H9 (cell line): Measurements from ENCODE around the gene PRMT2. TPM values are rescaled to one million over a fixed set of nuclear protein-coding genes. Genes with fewer than 3 reads are reported as not detected.

Experiments used
- DNase-seq: peaks from one replicate; pipeline ENCODE4 v3.0.0-alpha.2; 2017
- H2AFZ ChIP-seq: one replicate; pipeline ENCODE4 v1.6.1; 2013; ENCODE audit warnings: mild to moderate bottlenecking, low read length, control low read depth, moderate library complexity
- H2AK5ac ChIP-seq: 2 replicates; pipeline ENCODE4 v1.6.1; 2013; ENCODE audit warnings: low read length, control low read depth, mixed read lengths; ENCODE audit not compliant: insufficient read length
- H2BK120ac ChIP-seq: one replicate; pipeline ENCODE4 v1.6.1; 2013; ENCODE audit warnings: low read depth, mild to moderate bottlenecking, low read length, control low read depth, inconsistent platforms; ENCODE audit not compliant: poor library complexity, severe bottlenecking
- H2BK12ac ChIP-seq: 2 replicates; pipeline ENCODE4 v1.6.1; 2013; ENCODE audit warnings: low read length, control low read depth, mixed read lengths, low read depth; ENCODE audit not compliant: insufficient read length
- H2BK15ac ChIP-seq: 2 replicates; pipeline ENCODE4 v1.6.1; 2013; ENCODE audit warnings: low read depth, low read length, control low read depth
- H2BK20ac ChIP-seq: one replicate; pipeline ENCODE4 v1.6.1; 2013; ENCODE audit warnings: low read depth, mild to moderate bottlenecking, low read length, control low read depth, inconsistent platforms; ENCODE audit not compliant: poor library complexity, severe bottlenecking
- H2BK5ac ChIP-seq: 2 replicates; pipeline ENCODE4 v1.6.1; 2013; ENCODE audit warnings: low read length, control low read depth, mixed read lengths; ENCODE audit not compliant: insufficient read length
- H3K14ac ChIP-seq: 2 replicates; pipeline ENCODE4 v1.6.1; 2013; ENCODE audit warnings: low read length, control low read depth; ENCODE audit not compliant: insufficient read depth
- H3K18ac ChIP-seq: 2 replicates; pipeline ENCODE4 v1.6.1; 2013; ENCODE audit warnings: low read depth, mild to moderate bottlenecking, mixed read lengths, low read length, control low read depth; ENCODE audit not compliant: insufficient read length
- H3K23ac ChIP-seq: 2 replicates; pipeline ENCODE4 v1.6.1; 2013; ENCODE audit warnings: low read length, control low read depth, mixed read lengths, low read depth; ENCODE audit not compliant: insufficient read length
- H3K23me2 ChIP-seq: 2 replicates; pipeline ENCODE4 v1.6.1; 2013; ENCODE audit warnings: low read depth, mild to moderate bottlenecking, mixed read lengths, low read length, control low read depth; ENCODE audit not compliant: insufficient read length, poor library complexity, severe bottlenecking
- H3K27ac ChIP-seq: 2 replicates; pipeline ENCODE4 v1.5.1; 2013; ENCODE audit warnings: low read length, control low read depth, mixed read lengths, low read depth; ENCODE audit not compliant: insufficient read length
- H3K27me3 ChIP-seq: 2 replicates; pipeline ENCODE4 v1.6.1; 2013; ENCODE audit warnings: low read length, control low read depth, inconsistent platforms; ENCODE audit not compliant: insufficient read depth
- H3K4ac ChIP-seq: 2 replicates; pipeline ENCODE4 v1.6.1; 2013; ENCODE audit warnings: low read depth, mild to moderate bottlenecking, control low read depth, inconsistent platforms, low read length, moderate library complexity
- H3K4me1 ChIP-seq: 2 replicates; pipeline ENCODE4 v1.6.1; 2013; ENCODE audit warnings: low read length, control low read depth, inconsistent platforms; ENCODE audit not compliant: insufficient read depth
- H3K4me2 ChIP-seq: 2 replicates; pipeline ENCODE4 v1.6.1; 2013; ENCODE audit warnings: low read length, control low read depth, mixed read lengths; ENCODE audit not compliant: insufficient read length, insufficient read depth
- H3K56ac ChIP-seq: 2 replicates; pipeline ENCODE4 v1.6.1; 2013; ENCODE audit warnings: low read depth, mild to moderate bottlenecking, mixed read lengths, low read length, control low read depth; ENCODE audit not compliant: insufficient read length
- H3K79me1 ChIP-seq: 2 replicates; pipeline ENCODE4 v1.6.1; 2013; ENCODE audit warnings: low read depth, mild to moderate bottlenecking, moderate library complexity, low read length, control low read depth, inconsistent platforms; ENCODE audit not compliant: insufficient read depth, poor library complexity, severe bottlenecking
- H3K79me2 ChIP-seq: 2 replicates; pipeline ENCODE4 v1.6.1; 2013; ENCODE audit warnings: low read length, control low read depth, inconsistent platforms; ENCODE audit not compliant: insufficient read depth
- H3K9ac ChIP-seq: 2 replicates; pipeline ENCODE4 v1.6.1; 2013; ENCODE audit warnings: low read length, control low read depth, mixed read lengths; ENCODE audit not compliant: insufficient read length; ENCODE audit errors: extremely low read depth
- H3K9me3 ChIP-seq: one replicate; pipeline ENCODE4 v1.6.1; 2013; ENCODE audit warnings: low read depth, low read length, inconsistent platforms; ENCODE audit not compliant: control insufficient read depth
- H3T11ph ChIP-seq: one replicate; pipeline ENCODE4 v1.6.1; 2013; ENCODE audit warnings: mild to moderate bottlenecking, low read length, control low read depth, inconsistent platforms
- H4K20me1 ChIP-seq: one replicate; pipeline ENCODE4 v1.6.1; 2013; ENCODE audit not compliant: control insufficient read depth, insufficient read length, insufficient read depth
- H4K5ac ChIP-seq: 2 replicates; pipeline ENCODE4 v1.6.1; 2013; ENCODE audit warnings: low read depth, mild to moderate bottlenecking, mixed read lengths, low read length, control low read depth; ENCODE audit not compliant: insufficient read length
- H4K8ac ChIP-seq: replicated peaks from 2 replicates; pipeline ENCODE4 v1.6.1; 2013; ENCODE audit warnings: low read length, control low read depth, mixed read lengths, low read depth; ENCODE audit not compliant: insufficient read length
- H4K91ac ChIP-seq: 2 replicates; pipeline ENCODE4 v1.6.1; 2013; ENCODE audit warnings: low read depth, mild to moderate bottlenecking, moderate library complexity, mixed read lengths, low read length, control low read depth; ENCODE audit not compliant: insufficient read length
- H3K27ac Mint-ChIP-seq, 3 experiments: 2 replicates in 2 of 3; 3 replicates in 1 of 3; pipeline ENCODE4 v1.8.0; 2020 to 2021; ENCODE audit warnings: mixed read lengths in 3 of 3, mild to moderate bottlenecking in 1 of 3, moderate library complexity in 1 of 3
- H3K27me3 Mint-ChIP-seq: 2 replicates; pipeline ENCODE4 v1.8.0; 2021; ENCODE audit warnings: low read depth, mild to moderate bottlenecking, moderate library complexity, mixed read lengths
- H3K36me3 Mint-ChIP-seq, 3 experiments: 2 replicates in 2 of 3; 3 replicates in 1 of 3; pipeline ENCODE4 v1.8.0; 2020 to 2021; ENCODE audit warnings: low read depth in 3 of 3, mixed read lengths in 3 of 3; ENCODE audit not compliant: insufficient read depth in 1 of 3
- H3K4me1 Mint-ChIP-seq, 2 experiments: 2 replicates each; pipeline ENCODE4 v1.8.0; 2020; ENCODE audit warnings: mixed read lengths in 2 of 2
- H3K4me3 Mint-ChIP-seq, 2 experiments: 2 replicates in 1 of 2; 3 replicates in 1 of 2; pipeline ENCODE4 v1.8.0; 2020 to 2021; ENCODE audit warnings: mild to moderate bottlenecking in 2 of 2, mixed read lengths in 2 of 2, moderate library complexity in 1 of 2
- H3K9me3 Mint-ChIP-seq, 2 experiments: 2 replicates in 1 of 2; 3 replicates in 1 of 2; pipeline ENCODE4 v1.8.0; 2020; ENCODE audit warnings: mild to moderate bottlenecking in 2 of 2, mixed read lengths in 2 of 2, moderate library complexity in 1 of 2
- CTCF ChIP-seq: fragments of 200-600 bp; sonication (generic); conservative IDR thresholded peaks from 3 replicates; pipeline ENCODE4 v1.8.0; 2021; ENCODE audit warnings: antibody characterized with exemption, mild to moderate bottlenecking
- WGBS: extraction: QIAGEN DNeasy Blood & Tissue Kit; methylation state at CpG from one replicate; pipeline ENCODE4 v1.1.7; 2013; ENCODE audit warnings: missing lambda C conversion rate, low lambda C conversion rate, mixed read lengths; ENCODE audit not compliant: insufficient read length; ENCODE audit errors: extremely low coverage; 5-methylcytosine and 5-hydroxymethylcytosine counted together
- total RNA-seq: library from RNA; stranded (reverse); gene quantifications from 2 replicates; pipeline ENCODE4 v1.2.1, GENCODE V29; 2021

PRMT2 gene
- total RNA-seq, 1 experiment from 2014 or later, result 53.7 TPM

GRCh38 chr21:46622226-46622625 is 13.2 kb upstream of the PRMT2 start:
- no peak overlapping the region for H2BK5ac ChIP-seq
- H2BK15ac ChIP-seq, result no peak overlapping the region
- H4K8ac ChIP-seq, result no peak overlapping the region
- H3K4me1 ChIP-seq, result no peaks in the 10 kb centered on the region
- no peak overlapping the region for H4K91ac ChIP-seq
- no peak overlapping the region for H2BK12ac ChIP-seq
- H3K14ac ChIP-seq, result no peak overlapping the region
- H3T11ph ChIP-seq, result no peak overlapping the region
- no peaks in the 10 kb centered on the region for H3K79me2 ChIP-seq
- H3K4me3 Mint-ChIP-seq, result no peak overlapping the region
- no peak overlapping the region for H3K27ac ChIP-seq
- no peak overlapping the region for H4K5ac ChIP-seq
- no peak overlapping the region for H2AK5ac ChIP-seq
- H2BK120ac ChIP-seq, result no peak overlapping the region
- no peak for DNase-seq
- no peak overlapping the region for H3K9ac ChIP-seq
- no peak overlapping the region for H2BK20ac ChIP-seq
- no peak overlapping the region for H3K4ac ChIP-seq
- no peak for TF ChIP-seq CTCF
- H3K4me1 Mint-ChIP-seq, result peaks cover 23 to 28% of the 10 kb centered on the region in 2 experiments
- H4K20me1 ChIP-seq, result no peaks in the 10 kb centered on the region
- H3K36me3 Mint-ChIP-seq, result peaks cover 6 to 18% (median 11%) of the 10 kb centered on the region in 3 experiments
- H3K27me3 Mint-ChIP-seq, result peaks cover 5% of the 10 kb centered on the region
- H3K9me3 Mint-ChIP-seq, result peaks cover 16 to 21% of the 10 kb centered on the region in 2 experiments
- H3K23ac ChIP-seq, result no peak overlapping the region
- no peaks in the 10 kb centered on the region for H3K79me1 ChIP-seq
- no peaks in the 10 kb centered on the region for H3K23me2 ChIP-seq
- H3K9me3 ChIP-seq, result peaks cover 7% of the 10 kb centered on the region
- no peak overlapping the region for H3K56ac ChIP-seq
- no peaks in the 10 kb centered on the region for H3K27me3 ChIP-seq
- no peak overlapping the region for H3K4me2 ChIP-seq
- WGBS, result no CpG with 5 or more reads among the region's 4 CpGs
- H3K18ac ChIP-seq, result no peak overlapping the region
- peak overlapping the region in 2 of 3 experiments; percentile 52 to 80; a peak in 2 of 7 replicates for H3K27ac Mint-ChIP-seq
- H2AFZ ChIP-seq, result no peak overlapping the region
